Liver (tissue), 3 donors: ENCODE data around the gene PPP3CA.

ENCODE experiments used
- JUND ChIP-seq, 2 donors: IDR thresholded peaks; 2 replicates each; pipeline ENCODE4 v1.6.1; 2016; ENCODE audit warnings: antibody characterized with exemption in 2 of 2
- REST ChIP-seq: IDR thresholded peaks from 2 replicates; pipeline ENCODE4 v1.6.1; 2016; ENCODE audit warnings: antibody characterized with exemption, mild to moderate bottlenecking
- YY1 ChIP-seq: IDR thresholded peaks from 2 replicates; pipeline ENCODE4 v1.6.1; 2016; ENCODE audit warnings: antibody characterized with exemption, mild to moderate bottlenecking
- TF ChIP-seq, protein P1 (sequence below): fragments of 150-350 bp; IDR thresholded peaks from 2 replicates; pipeline ENCODE4 v1.5.1; 2017; ENCODE audit warnings: improper control_type of control experiment, low read depth, low read length; ENCODE audit not compliant: missing input control
- TF ChIP-seq, protein P2 (sequence below): IDR thresholded peaks from 2 replicates; pipeline ENCODE4 v1.6.1; 2016; ENCODE audit warnings: antibody characterized with exemption
- donor health status: healthy.
- donor health status: healthy.

DNA sequence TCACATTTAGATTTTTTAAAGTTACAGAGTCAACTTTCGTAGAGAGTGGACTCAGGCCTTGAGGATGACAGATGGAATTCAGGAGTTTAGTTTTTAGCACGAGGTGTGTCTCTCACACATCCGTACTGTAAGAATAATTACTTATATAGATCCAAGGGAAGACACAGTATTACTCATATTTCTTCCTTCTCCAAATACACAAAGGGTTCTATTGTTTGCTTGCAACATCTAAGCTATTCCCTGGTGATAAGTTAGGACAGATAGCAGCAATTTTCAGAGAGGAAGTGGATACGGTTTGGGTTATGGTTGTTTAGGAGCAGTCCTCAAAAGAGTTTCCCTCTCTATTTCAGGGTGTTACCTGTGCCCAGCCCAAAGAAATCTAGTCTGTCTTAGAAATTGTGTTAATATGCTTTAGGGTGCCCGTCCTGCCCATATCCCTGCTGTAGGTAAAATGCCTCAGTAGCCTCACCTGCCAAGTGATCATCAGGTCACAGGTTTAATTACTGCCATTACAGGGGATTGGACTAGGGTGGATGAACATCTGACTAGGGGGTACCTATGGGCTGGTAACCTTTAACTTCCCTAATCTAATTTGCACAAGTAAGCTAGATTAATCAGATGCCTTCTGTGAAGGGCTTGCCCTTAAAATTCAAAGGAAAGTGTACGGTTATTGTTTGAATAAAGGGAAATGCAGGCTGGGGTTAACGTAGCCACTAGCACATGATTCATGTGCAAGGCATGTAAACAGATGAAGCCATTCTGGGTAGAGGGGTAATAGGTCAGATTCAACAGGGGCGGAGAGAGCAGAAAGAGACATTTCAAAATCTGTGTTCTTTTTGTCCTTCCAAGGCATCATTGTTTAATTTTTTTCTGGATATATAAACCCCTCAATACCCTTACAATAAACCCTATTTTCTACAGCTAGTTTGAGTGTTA, 8.7 kb upstream of the PPP3CA start:
- TF ChIP-seq, protein P1, sequence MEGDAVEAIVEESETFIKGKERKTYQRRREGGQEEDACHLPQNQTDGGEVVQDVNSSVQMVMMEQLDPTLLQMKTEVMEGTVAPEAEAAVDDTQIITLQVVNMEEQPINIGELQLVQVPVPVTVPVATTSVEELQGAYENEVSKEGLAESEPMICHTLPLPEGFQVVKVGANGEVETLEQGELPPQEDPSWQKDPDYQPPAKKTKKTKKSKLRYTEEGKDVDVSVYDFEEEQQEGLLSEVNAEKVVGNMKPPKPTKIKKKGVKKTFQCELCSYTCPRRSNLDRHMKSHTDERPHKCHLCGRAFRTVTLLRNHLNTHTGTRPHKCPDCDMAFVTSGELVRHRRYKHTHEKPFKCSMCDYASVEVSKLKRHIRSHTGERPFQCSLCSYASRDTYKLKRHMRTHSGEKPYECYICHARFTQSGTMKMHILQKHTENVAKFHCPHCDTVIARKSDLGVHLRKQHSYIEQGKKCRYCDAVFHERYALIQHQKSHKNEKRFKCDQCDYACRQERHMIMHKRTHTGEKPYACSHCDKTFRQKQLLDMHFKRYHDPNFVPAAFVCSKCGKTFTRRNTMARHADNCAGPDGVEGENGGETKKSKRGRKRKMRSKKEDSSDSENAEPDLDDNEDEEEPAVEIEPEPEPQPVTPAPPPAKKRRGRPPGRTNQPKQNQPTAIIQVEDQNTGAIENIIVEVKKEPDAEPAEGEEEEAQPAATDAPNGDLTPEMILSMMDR = no peak
- TF ChIP-seq REST (no peak), JUND (IDR thresholded peaks at IDR 0.05) (peak in 1 of 2 donors; percentile 85), YY1 (peak; percentile 24)
- TF ChIP-seq, protein P2, sequence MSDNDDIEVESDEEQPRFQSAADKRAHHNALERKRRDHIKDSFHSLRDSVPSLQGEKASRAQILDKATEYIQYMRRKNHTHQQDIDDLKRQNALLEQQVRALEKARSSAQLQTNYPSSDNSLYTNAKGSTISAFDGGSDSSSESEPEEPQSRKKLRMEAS = peak; percentile 28
